HUES6 (cell line): ENCODE results near the gene MAN1B1.

Experiments
- H3K27ac ChIP-seq: 2 replicates; pipeline ENCODE4 v1.7.0; 2013; ENCODE audit warnings: low read depth, mild to moderate bottlenecking, low read length, inconsistent platforms
- H3K27me3 ChIP-seq: 2 replicates; pipeline ENCODE4 v1.6.1; 2013; ENCODE audit warnings: low read length; ENCODE audit not compliant: control insufficient read depth, insufficient read depth
- H3K36me3 ChIP-seq: 2 replicates; pipeline ENCODE4 v1.6.1; 2013; ENCODE audit warnings: low read length; ENCODE audit not compliant: control insufficient read depth, insufficient read depth
- H3K4me1 ChIP-seq: 2 replicates; pipeline ENCODE4 v1.6.1; 2013; ENCODE audit warnings: low read length; ENCODE audit not compliant: control insufficient read depth, insufficient read depth
- H3K4me3 ChIP-seq: 2 replicates; pipeline ENCODE4 v1.5.1; 2013; ENCODE audit warnings: low read depth, low read length
- H3K9ac ChIP-seq: one replicate; pipeline ENCODE4 v1.6.1; 2013; ENCODE audit warnings: mild to moderate bottlenecking, low read length
- H3K9me3 ChIP-seq: 2 replicates; pipeline ENCODE4 v1.6.1; 2013; ENCODE audit warnings: low read depth, low read length; ENCODE audit not compliant: control insufficient read depth, insufficient read depth

Gene MAN1B1

DNA sequence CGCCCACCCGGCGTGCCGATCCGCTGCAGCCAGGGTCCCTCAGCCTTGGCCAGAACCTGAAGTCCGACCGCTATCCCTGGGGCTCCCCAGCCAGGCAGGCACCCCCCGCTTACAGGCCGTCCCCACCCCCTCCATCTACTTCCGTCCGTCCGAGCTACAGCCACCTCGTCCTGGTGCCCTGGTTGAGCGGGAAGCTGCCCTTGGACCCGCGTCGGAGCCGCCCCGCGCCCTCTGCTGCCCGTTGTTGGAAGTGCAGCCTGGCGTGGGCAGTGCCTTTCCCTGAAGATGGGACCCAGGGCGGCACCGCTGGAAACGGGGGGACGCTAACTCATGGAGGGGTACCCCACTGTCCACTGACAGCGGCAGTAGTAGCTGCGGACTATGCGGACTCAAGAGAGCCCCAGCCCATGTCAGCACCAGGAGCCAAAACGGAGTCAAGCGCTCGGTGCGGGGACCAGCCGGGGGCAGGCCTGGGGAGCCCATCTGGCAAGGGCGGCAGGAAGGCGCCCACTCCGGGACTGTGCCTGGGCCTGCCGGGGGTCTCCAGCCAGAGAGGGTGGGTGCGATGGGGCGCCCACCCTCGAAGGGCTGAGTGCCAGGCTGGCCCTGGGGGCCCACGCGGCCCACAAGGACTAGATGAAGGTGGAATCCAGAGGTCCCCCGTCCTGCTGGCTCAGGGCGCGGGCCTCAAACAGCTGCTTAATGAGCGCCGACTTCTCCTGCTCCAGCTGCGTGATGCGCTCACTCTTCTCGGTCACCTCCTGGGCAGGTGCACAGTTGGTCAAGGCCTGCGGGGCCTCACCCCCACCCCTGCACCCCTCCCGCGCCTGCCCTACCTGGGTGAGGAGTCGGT is 22.5 kb upstream of the MAN1B1 start:
- Histone ChIP-seq H3K36me3 (peaks cover 23% of the 10 kb centered on the region), H3K9ac (no peak overlapping the region), H3K27ac (no peak overlapping the region), H3K27me3 (peaks cover 6% of the 10 kb centered on the region; the same call in 1 of the 2 replicates), H3K9me3 (no peaks in the 10 kb centered on the region), H3K4me1 (peaks cover 17% of the 10 kb centered on the region), H3K4me3 (no peak overlapping the region)

GRCh38 chr9:137064880-137065164 is 22.0 kb upstream of the MAN1B1 start:
- peaks cover 20% of the 10 kb centered on the region for H3K4me1 ChIP-seq
- no peak overlapping the region for H3K9ac ChIP-seq
- H3K9me3 ChIP-seq, result no peaks in the 10 kb centered on the region
- H3K4me3 ChIP-seq, result no peak overlapping the region
- H3K36me3 ChIP-seq, result peaks cover 23% of the 10 kb centered on the region
- peaks cover 11% of the 10 kb centered on the region; the same call in 1 of the 2 replicates for H3K27me3 ChIP-seq
- H3K27ac ChIP-seq, result no peak overlapping the region

GRCh38 chr9:137065336-137065967 is 21.3 kb upstream of the MAN1B1 start:
- Histone ChIP-seq H3K27me3 (peaks cover 11% of the 10 kb centered on the region; the same call in 1 of the 2 replicates), H3K9me3 (no peaks in the 10 kb centered on the region), H3K4me1 (peaks cover 20% of the 10 kb centered on the region), H3K36me3 (peaks cover 23% of the 10 kb centered on the region), H3K27ac (no peak overlapping the region), H3K9ac (no peak overlapping the region), H3K4me3 (no peak overlapping the region)

DNA sequence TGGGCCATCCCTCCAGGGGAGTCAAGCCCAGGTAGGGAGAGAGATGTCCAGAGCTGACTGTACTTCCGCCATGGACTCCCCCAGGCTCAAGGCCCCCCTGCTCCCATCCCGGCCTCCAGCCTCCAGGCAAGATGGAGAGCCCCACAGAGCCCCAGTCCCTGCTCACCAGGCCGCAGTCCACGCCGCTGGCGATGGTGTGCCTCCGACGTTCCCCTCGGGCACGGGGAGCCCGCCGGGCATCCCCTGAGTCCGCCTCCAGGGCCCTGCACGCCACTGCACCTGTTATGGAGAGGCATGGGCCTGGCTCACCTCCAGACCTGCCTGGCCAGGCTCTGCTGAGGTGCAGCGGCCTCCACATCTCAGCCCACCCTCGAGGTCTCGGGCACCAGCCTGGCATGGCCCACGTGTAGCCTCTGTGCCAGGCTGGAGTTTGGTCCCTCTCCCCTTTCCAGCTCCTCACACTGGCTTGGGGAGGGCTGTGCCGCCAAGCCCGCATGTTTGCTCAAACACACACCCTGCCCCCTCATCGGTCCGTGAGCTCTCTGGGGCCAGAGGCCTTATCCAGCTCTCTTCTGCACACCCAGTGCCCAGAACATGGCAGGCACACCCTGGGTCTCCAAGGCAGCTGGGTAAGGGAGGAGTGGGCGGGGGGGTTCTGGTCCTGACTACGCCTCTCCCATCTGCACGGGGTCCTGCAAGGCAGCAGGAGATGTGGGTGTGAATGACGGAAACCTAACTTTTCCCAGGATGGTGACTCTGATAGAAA is 20.5 kb upstream of the MAN1B1 start:
- no peak overlapping the region for H3K9ac ChIP-seq
- H3K27ac ChIP-seq, result no peak overlapping the region
- H3K4me1 ChIP-seq, result peaks cover 27% of the 10 kb centered on the region
- no peak overlapping the region for H3K4me3 ChIP-seq
- peaks cover 11% of the 10 kb centered on the region; the same call in 1 of the 2 replicates for H3K27me3 ChIP-seq
- peaks cover 23% of the 10 kb centered on the region for H3K36me3 ChIP-seq
- no peaks in the 10 kb centered on the region for H3K9me3 ChIP-seq

GRCh38 chr9:137067860-137068538 is 18.8 kb upstream of the MAN1B1 start:
- H3K4me3 ChIP-seq, result peak overlapping the region; percentile 80

DNA sequence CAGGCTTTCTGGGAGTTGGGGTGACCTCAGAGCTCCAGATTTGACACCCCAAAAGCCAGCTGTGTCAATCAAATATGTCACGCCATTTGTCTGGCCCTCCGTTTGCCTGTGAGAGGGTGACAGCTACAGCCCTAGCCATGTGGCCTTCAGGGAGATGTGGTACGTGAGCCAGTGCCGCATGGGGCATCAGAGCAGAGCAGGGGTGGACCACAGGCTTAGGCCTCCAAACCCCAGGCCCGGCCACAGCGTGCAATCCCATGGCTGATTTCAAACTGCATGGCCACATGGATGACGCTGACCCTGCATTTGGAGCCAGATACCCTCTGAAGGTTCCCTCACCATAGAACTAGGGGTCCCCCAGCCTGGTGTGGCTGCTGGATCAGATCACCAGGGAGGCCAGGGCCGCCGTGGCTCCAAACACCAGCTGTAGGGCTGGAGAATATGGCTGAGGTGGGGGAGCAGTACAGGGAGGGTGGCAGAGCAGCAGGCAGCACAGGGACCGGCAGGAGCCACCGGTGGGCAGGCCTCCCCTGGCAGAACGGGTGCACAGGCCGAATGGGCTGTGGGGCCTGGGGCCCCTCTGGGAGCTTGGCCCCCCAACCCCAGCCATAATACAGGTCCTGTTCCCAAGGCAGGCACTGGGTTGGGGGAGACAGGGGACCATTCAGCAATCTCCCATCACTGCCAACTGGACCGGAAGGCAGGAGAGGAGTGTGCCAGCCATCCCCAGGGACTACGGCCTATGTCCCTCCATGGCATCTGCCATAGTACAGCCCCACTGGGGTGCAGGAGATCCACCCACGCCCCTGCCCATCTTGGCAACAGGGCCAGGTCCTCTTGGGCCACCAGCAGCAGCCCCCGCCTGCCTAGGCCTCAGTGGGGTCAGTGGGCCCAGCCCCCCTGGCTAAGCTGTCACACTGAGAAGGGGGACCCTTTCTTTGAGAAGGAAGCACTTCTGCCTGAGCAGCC is 18.0 kb upstream of the MAN1B1 start:
- Histone ChIP-seq H3K36me3 (peaks cover 23% of the 10 kb centered on the region), H3K27ac (no peak overlapping the region), H3K9me3 (no peaks in the 10 kb centered on the region), H3K9ac (no peak overlapping the region), H3K4me1 (peaks cover 26% of the 10 kb centered on the region), H3K27me3 (peaks cover 11% of the 10 kb centered on the region; the same call in 1 of the 2 replicates), H3K4me3 (peak overlapping the region; percentile 80)

More at GRCh38 chr9:137067860-137068538, 18.8 kb upstream of the MAN1B1 start:
- Histone ChIP-seq H3K36me3 (peaks cover 23% of the 10 kb centered on the region), H3K9me3 (no peaks in the 10 kb centered on the region), H3K27me3 (peaks cover 11% of the 10 kb centered on the region; the same call in 1 of the 2 replicates), H3K27ac (no peak overlapping the region), H3K9ac (no peak overlapping the region), H3K4me1 (peaks cover 28% of the 10 kb centered on the region)

DNA sequence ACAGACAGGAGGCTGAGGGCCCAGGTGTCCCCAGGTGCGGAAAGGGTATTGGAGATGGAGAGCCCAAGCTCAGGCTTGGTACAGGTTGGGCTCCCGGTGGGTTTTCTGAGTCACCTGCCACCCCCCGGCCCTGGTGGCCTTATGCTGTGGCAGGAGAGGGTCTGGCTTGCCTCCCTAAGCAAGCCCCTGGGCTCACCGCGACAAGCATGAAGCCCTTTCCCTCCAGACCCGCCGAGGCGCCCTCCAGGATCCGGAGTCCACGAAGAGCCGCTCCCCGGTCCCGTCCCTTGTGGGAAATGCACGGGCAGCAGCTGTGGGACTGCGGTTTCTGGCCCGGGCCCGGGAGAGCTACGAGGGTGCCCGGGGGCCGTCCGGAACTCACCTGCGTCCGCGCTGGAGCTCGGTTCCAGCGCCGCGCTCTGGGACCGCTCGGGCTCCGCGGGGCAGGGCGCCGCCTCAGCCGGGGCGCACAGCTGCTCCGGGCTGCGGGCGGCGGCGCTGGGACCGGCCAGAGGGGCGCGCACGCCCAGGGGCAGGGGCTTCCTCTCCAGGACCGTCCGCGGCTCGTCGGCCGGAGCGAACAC is 17.2 kb upstream of the MAN1B1 start:
- Histone ChIP-seq H3K4me1 (peaks cover 25% of the 10 kb centered on the region), H3K9ac (peak overlapping the region; percentile 69), H3K27ac (no peak overlapping the region), H3K27me3 (peaks cover 11% of the 10 kb centered on the region; the same call in 1 of the 2 replicates), H3K9me3 (no peaks in the 10 kb centered on the region), H3K36me3 (peaks cover 18% of the 10 kb centered on the region), H3K4me3 (peak overlapping the region; percentile 80)

GRCh38 chr9:137070201-137070905 is 16.4 kb upstream of the MAN1B1 start, which contains the start of gene SAPCD2:
SAPCD2 (minus strand) TSS chr9:137070557; CDS start chr9:137070460, 97 bp downstream.
- Histone ChIP-seq H3K27ac (no peak within 1 kb of the TSS), H3K4me3 (peak within 1 kb of the TSS; percentile 80), H3K4me1 (peaks cover 33% of the 10 kb centered on the region), H3K36me3 (peaks cover 12% of the 10 kb centered on the region), H3K9me3 (no peaks in the 10 kb centered on the region), H3K9ac (peak within 1 kb of the TSS; percentile 69), H3K27me3 (peaks cover 11% of the 10 kb centered on the region; the same call in 1 of the 2 replicates)

- peak overlapping the region; percentile 80 for H3K4me3 ChIP-seq
- peaks cover 34% of the 10 kb centered on the region for H3K4me1 ChIP-seq
- no peak overlapping the region for H3K9ac ChIP-seq
- H3K9me3 ChIP-seq, result no peaks in the 10 kb centered on the region
- H3K27me3 ChIP-seq, result peaks cover 11% of the 10 kb centered on the region; the same call in 1 of the 2 replicates
- H3K36me3 ChIP-seq, result peaks cover 7% of the 10 kb centered on the region
- H3K27ac ChIP-seq, result no peak overlapping the region
Measured at GRCh38 chr9:137070906-137071275, 15.9 kb upstream of the MAN1B1 start.
